GM06990 (cell line): ENCODE results near the gene ANKRD17.

ENCODE experiments used
- DNase-seq: peaks from one replicate; pipeline ENCODE4 v3.0.0-alpha.2; 2011; ENCODE audit not compliant: insufficient read length; ENCODE audit errors: extremely low read depth
- H3K27me3 ChIP-seq: replicated peaks from 2 replicates; pipeline ENCODE4 v1.6.0; 2011; ENCODE audit warnings: low read length; ENCODE audit not compliant: control insufficient read depth, insufficient read depth
- H3K36me3 ChIP-seq: 2 replicates; pipeline ENCODE4 v1.5.1; 2011; ENCODE audit warnings: low read length; ENCODE audit not compliant: control insufficient read depth, insufficient read depth
- H3K4me3 ChIP-seq: replicated peaks from 2 replicates; pipeline ENCODE4 v1.5.1; 2011; ENCODE audit warnings: low read depth, mild to moderate bottlenecking, control low read depth, low read length
- CTCF ChIP-seq: IDR thresholded peaks from 2 replicates; pipeline ENCODE4 v1.5.1; 2011; ENCODE audit warnings: low read length, control low read depth, mild to moderate bottlenecking, inconsistent platforms; ENCODE audit not compliant: insufficient read depth, poor library complexity, severe bottlenecking

The ANKRD17 gene

GRCh38 chr4:73220815-73221214 lies 37.8 kb downstream of the ANKRD17 start:
- DNase-seq = no peak
- no peak for TF ChIP-seq CTCF
- Histone ChIP-seq H3K36me3 (no peaks in the 10 kb centered on the region; the same call in 1 of the 2 replicates), H3K27me3 (no peaks in the 10 kb centered on the region), H3K4me3 (no peak overlapping the region)

GRCh38 chr4:73213916-73214653 lies 44.5 kb downstream of the ANKRD17 start:
- Histone ChIP-seq H3K27me3 (no peaks in the 10 kb centered on the region), H3K4me3 (no peak overlapping the region), H3K36me3 (no peaks in the 10 kb centered on the region)
- no peak for DNase-seq
- TF ChIP-seq CTCF = no peak

GRCh38 chr4:73212982-73213730 lies 45.4 kb downstream of the ANKRD17 start:
- Histone ChIP-seq H3K27me3 (no peaks in the 10 kb centered on the region), H3K4me3 (no peak overlapping the region), H3K36me3 (no peaks in the 10 kb centered on the region)
- no peak for DNase-seq
- no peak for TF ChIP-seq CTCF

- H3K4me3 ChIP-seq = no peak overlapping the region
- no peaks in the 10 kb centered on the region for H3K36me3 ChIP-seq
- no peak for DNase-seq
- TF ChIP-seq CTCF = no peak
- H3K27me3 ChIP-seq = no peaks in the 10 kb centered on the region
Measured at GRCh38 chr4:73211968-73212367, 46.6 kb downstream of the ANKRD17 start.

- no peak for TF ChIP-seq CTCF
- Histone ChIP-seq H3K4me3 (no peak overlapping the region), H3K27me3 (no peaks in the 10 kb centered on the region), H3K36me3 (no peaks in the 10 kb centered on the region)
- DNase-seq = no peak
Measured at GRCh38 chr4:73208376-73208775, 50.2 kb downstream of the ANKRD17 start.
